Neural progenitor cell (in vitro differentiated cells): Measurements from ENCODE around the gene SCFD2.

Experiments used
- EZH2 ChIP-seq: fragments of 200-600 bp; sonication (generic); IDR thresholded peaks from 2 replicates; pipeline ENCODE4 v1.6.1; 2017; ENCODE audit warnings: antibody characterized with exemption, mild to moderate bottlenecking, moderate library complexity
- TF ChIP-seq, protein P1 (sequence below): fragments of 200-600 bp; sonication (generic); IDR thresholded peaks from 2 replicates; pipeline ENCODE4 v1.5.1; 2017; ENCODE audit warnings: antibody characterized with exemption, mild to moderate bottlenecking

GRCh38 chr4:52890521-52890791 lies 475.4 kb downstream of the SCFD2 start:
- TF ChIP-seq, protein P1, sequence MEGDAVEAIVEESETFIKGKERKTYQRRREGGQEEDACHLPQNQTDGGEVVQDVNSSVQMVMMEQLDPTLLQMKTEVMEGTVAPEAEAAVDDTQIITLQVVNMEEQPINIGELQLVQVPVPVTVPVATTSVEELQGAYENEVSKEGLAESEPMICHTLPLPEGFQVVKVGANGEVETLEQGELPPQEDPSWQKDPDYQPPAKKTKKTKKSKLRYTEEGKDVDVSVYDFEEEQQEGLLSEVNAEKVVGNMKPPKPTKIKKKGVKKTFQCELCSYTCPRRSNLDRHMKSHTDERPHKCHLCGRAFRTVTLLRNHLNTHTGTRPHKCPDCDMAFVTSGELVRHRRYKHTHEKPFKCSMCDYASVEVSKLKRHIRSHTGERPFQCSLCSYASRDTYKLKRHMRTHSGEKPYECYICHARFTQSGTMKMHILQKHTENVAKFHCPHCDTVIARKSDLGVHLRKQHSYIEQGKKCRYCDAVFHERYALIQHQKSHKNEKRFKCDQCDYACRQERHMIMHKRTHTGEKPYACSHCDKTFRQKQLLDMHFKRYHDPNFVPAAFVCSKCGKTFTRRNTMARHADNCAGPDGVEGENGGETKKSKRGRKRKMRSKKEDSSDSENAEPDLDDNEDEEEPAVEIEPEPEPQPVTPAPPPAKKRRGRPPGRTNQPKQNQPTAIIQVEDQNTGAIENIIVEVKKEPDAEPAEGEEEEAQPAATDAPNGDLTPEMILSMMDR, result no peak
- TF ChIP-seq EZH2, result no peak
